RWPE2 (cell line): ENCODE measurements around the gene COL4A6.
A peak's percentile ranks its signal among the peaks of the same experiment; 100 is the strongest.

Experiments used
- ATAC-seq: fragments of 200-7000 bp; cut with Tn5 transposase; 3 replicates; pipeline ENCODE4 v1.9.1; 2021; ENCODE audit warnings: low read depth
- DNase-seq: peaks from one replicate; pipeline ENCODE4 v3.0.0-alpha.2; 2020; ENCODE audit warnings: low spot score
- H3K27ac ChIP-seq: fragments of 450-650 bp; 2 replicates; pipeline ENCODE4 v1.5.1; 2017; ENCODE audit warnings: mild to moderate bottlenecking; ENCODE audit not compliant: poor library complexity, severe bottlenecking
- H3K27me3 ChIP-seq: fragments of 250-450 bp; sonication (Bioruptor Pico); 2 replicates; pipeline ENCODE4 v1.5.1; 2021; ENCODE audit warnings: mild to moderate bottlenecking, moderate library complexity; ENCODE audit not compliant: insufficient read depth, poor library complexity, severe bottlenecking
- H3K36me3 ChIP-seq: fragments of 250-450 bp; sonication (Bioruptor Pico); 2 replicates; pipeline ENCODE4 v1.5.1; 2020; ENCODE audit warnings: low read depth, mild to moderate bottlenecking, moderate library complexity
- H3K4me1 ChIP-seq: fragments of 250-450 bp; sonication (Bioruptor Pico); 2 replicates; pipeline ENCODE4 v1.5.1; 2021; ENCODE audit warnings: mild to moderate bottlenecking, moderate library complexity; ENCODE audit not compliant: insufficient read depth, poor library complexity, severe bottlenecking
- H3K4me3 ChIP-seq: fragments of 250-450 bp; sonication (Bioruptor Pico); 2 replicates; pipeline ENCODE4 v1.5.1; 2021; ENCODE audit warnings: mild to moderate bottlenecking, moderate library complexity; ENCODE audit not compliant: severe bottlenecking
- H3K9me3 ChIP-seq: fragments of 250-450 bp; sonication (Bioruptor Pico); 2 replicates; pipeline ENCODE4 v1.5.1; 2021; ENCODE audit warnings: mild to moderate bottlenecking, moderate library complexity; ENCODE audit not compliant: severe bottlenecking
- TF ChIP-seq, protein P1 (sequence below): fragments of 450-650 bp; IDR thresholded peaks from one replicate; pipeline ENCODE4 v1.5.1; 2017; ENCODE audit warnings: mild to moderate bottlenecking, moderate library complexity; ENCODE audit not compliant: poor library complexity, severe bottlenecking

COL4A6 gene

DNA sequence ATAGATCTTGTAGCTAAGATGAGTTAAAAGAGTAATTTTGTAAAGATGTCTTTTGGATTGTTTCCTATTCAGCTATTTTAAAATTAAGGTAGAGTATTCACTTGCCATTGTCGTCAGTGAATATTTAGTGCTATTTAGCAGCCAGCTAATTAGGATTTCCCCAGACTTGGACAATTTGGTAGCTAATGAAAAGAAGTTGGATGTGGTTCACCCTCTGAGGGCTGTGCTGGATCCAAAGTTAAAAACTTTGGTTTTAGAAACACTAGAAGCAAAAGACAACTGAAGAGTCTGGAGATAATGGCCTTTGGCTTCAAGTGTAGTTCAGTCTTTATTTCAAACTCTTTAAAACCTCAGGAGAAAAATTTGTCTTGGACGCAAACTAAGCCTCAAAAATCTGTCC is 305.3 kb downstream of the COL4A6 start:
- Histone ChIP-seq H3K9me3 (no peaks in the 10 kb centered on the region), H3K27me3 (no peaks in the 10 kb centered on the region), H3K4me1 (no peaks in the 10 kb centered on the region), H3K36me3 (no peaks in the 10 kb centered on the region), H3K27ac (no peak overlapping the region), H3K4me3 (no peak overlapping the region)
- DNase-seq: no peak
- TF ChIP-seq, protein P1, sequence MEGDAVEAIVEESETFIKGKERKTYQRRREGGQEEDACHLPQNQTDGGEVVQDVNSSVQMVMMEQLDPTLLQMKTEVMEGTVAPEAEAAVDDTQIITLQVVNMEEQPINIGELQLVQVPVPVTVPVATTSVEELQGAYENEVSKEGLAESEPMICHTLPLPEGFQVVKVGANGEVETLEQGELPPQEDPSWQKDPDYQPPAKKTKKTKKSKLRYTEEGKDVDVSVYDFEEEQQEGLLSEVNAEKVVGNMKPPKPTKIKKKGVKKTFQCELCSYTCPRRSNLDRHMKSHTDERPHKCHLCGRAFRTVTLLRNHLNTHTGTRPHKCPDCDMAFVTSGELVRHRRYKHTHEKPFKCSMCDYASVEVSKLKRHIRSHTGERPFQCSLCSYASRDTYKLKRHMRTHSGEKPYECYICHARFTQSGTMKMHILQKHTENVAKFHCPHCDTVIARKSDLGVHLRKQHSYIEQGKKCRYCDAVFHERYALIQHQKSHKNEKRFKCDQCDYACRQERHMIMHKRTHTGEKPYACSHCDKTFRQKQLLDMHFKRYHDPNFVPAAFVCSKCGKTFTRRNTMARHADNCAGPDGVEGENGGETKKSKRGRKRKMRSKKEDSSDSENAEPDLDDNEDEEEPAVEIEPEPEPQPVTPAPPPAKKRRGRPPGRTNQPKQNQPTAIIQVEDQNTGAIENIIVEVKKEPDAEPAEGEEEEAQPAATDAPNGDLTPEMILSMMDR: no peak
- ATAC-seq: no peak

DNA sequence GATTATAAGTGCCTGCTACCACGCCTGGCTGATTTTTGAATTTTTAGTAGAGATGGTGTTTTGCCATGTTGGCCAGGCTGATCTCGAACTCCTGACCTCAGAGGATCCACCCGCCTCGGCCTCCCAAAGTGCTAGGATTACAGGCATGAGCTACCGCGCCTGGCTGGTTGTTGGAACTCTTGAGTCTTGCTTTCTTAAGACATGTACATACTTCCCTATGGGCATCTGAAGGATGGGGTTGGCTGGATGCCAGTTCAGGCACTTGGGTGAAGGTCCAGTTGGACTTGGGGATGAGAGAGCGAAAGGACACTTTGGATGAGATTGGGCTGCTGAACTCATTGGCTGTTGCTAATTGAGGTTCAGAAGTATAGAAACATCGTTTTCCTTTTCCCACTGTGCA is 306.2 kb downstream of the COL4A6 start:
- Histone ChIP-seq H3K9me3 (no peaks in the 10 kb centered on the region), H3K4me1 (no peaks in the 10 kb centered on the region), H3K27ac (no peak overlapping the region), H3K4me3 (no peak overlapping the region), H3K27me3 (no peaks in the 10 kb centered on the region), H3K36me3 (no peaks in the 10 kb centered on the region)
- ATAC-seq (no peak), DNase-seq (no peak)
- TF ChIP-seq, protein P1: no peak

DNA sequence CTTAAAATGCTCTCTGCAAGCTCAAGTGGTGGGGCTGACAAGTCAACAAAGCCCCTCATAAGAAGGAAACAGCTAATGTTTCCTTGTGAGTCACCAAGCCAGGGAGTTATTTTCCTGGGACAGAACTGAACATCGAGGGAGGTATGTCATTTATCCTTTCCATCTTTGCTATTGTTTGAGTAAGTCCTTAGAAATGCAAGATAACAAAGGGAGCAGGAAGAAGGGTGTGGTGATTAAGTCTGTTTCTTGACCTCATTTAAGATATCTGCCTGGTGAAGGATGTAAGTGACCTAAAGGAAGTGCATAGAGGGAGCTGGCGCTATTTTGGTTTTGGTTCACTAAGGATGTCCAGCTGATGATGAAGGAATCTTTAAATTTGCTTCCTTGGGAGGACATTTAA is 306.8 kb downstream of the COL4A6 start:
- Histone ChIP-seq H3K27ac (no peak overlapping the region), H3K9me3 (no peaks in the 10 kb centered on the region)

DNA sequence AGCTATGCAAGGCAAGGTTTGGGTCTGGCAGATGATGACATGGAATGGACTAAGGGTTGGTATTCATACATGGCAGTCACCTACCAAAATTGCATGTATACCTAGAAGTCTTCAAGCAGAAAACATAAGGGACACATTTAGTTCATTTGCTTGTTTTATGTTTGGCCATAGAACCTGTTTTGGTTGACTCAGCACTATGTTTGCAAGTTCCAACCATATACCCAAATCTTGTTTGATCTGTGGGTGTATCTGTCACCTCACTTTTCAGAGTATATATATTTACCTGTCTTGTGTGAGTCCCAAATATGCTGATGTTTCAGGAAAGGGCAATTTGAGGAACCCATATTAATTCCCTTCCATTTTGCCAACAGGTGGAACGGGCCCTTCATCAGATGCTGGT is 307.3 kb downstream of the COL4A6 start:
- Histone ChIP-seq H3K4me3 (no peak overlapping the region), H3K27ac (no peak overlapping the region), H3K27me3 (no peaks in the 10 kb centered on the region)

More for the DNA sequence above, 306.8 kb downstream of the COL4A6 start:
- Histone ChIP-seq H3K4me1 (no peaks in the 10 kb centered on the region), H3K36me3 (no peaks in the 10 kb centered on the region), H3K4me3 (no peak overlapping the region), H3K27me3 (no peaks in the 10 kb centered on the region)
- TF ChIP-seq, protein P1: no peak
- DNase-seq: no peak
- peak; percentile 61; the same call in 2 of the 3 replicates for ATAC-seq

DNA sequence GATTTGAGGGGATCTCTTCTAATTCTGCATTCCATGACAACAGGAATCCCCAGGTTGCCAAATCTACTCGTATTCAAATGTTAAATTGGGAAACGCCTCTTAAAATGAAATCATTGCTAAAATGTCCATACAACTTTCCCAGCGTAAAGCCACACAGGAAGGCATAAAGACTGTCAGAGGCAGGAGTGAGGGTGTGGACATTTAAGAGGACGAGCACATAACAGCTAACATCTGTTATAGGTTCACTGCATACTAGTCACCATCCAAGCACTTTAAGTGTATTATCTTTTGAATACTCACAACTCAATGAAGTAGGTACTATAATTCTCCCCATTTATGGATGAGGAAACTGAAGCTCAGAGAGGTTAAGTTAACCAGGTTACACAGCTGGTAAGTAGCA is 311.1 kb downstream of the COL4A6 start:
- H3K27me3 ChIP-seq: no peaks in the 10 kb centered on the region
- TF ChIP-seq, protein P1: no peak
- no peak for DNase-seq

More for the DNA sequence above, 307.3 kb downstream of the COL4A6 start:
- no peaks in the 10 kb centered on the region for H3K9me3 ChIP-seq
- TF ChIP-seq, protein P1: no peak
- no peaks in the 10 kb centered on the region for H3K4me1 ChIP-seq
- DNase-seq: no peak
- H3K36me3 ChIP-seq: no peaks in the 10 kb centered on the region
- ATAC-seq: no peak

More for the DNA sequence above, 311.1 kb downstream of the COL4A6 start:
- ATAC-seq: no peak
- Histone ChIP-seq H3K4me3 (no peak overlapping the region), H3K27ac (no peak overlapping the region), H3K36me3 (no peaks in the 10 kb centered on the region), H3K9me3 (no peaks in the 10 kb centered on the region), H3K4me1 (peaks cover 14% of the 10 kb centered on the region)
